ENCODE data around the gene KDM4C.

DNA sequence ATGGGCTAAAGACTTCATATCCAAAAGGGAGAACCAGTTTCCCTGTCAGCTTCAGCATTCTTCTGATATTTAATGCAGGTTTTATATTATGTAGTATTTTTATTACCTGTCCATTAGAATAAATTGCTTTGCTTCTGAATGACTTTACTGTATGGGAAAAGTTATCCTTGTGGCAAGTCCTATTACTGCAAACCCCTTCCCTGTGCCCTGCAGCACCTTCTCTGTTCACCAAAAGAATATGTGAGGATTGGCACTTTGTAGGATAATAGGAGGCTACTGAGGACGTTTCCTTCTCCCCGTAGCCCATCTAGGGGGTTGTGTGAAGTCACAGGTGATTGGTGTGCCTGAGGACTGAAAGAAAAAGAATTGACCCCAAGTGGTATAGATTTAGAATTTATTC is 296.1 kb downstream of the KDM4C start:
- TF ChIP-seq EP300 (IDR thresholded peaks at IDR 0.05) (no peak), POLR2AphosphoS5 (IDR thresholded peaks at IDR 0.05) (no peak), POLR2A (IDR thresholded peaks at IDR 0.05) (no peak)
- TF ChIP-seq, protein P1, sequence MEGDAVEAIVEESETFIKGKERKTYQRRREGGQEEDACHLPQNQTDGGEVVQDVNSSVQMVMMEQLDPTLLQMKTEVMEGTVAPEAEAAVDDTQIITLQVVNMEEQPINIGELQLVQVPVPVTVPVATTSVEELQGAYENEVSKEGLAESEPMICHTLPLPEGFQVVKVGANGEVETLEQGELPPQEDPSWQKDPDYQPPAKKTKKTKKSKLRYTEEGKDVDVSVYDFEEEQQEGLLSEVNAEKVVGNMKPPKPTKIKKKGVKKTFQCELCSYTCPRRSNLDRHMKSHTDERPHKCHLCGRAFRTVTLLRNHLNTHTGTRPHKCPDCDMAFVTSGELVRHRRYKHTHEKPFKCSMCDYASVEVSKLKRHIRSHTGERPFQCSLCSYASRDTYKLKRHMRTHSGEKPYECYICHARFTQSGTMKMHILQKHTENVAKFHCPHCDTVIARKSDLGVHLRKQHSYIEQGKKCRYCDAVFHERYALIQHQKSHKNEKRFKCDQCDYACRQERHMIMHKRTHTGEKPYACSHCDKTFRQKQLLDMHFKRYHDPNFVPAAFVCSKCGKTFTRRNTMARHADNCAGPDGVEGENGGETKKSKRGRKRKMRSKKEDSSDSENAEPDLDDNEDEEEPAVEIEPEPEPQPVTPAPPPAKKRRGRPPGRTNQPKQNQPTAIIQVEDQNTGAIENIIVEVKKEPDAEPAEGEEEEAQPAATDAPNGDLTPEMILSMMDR (IDR thresholded peaks at IDR 0.05): no peak
